NB4 (cell line): ENCODE results near the gene SCRN1.

ENCODE experiments used
- POLR2A ChIP-seq: IDR thresholded peaks from 2 replicates; pipeline ENCODE4 v1.6.1; 2011; ENCODE audit warnings: mild to moderate bottlenecking; ENCODE audit not compliant: insufficient read length; ENCODE audit errors: extremely low read depth
- TF ChIP-seq, protein P1 (sequence below): IDR thresholded peaks from one replicate; pipeline ENCODE4 v1.5.1; 2012; ENCODE audit warnings: low read depth, low read length
- TF ChIP-seq, protein P2 (sequence below): IDR thresholded peaks from 2 replicates; pipeline ENCODE4 v1.6.1; 2011; ENCODE audit warnings: low read depth, low read length

DNA sequence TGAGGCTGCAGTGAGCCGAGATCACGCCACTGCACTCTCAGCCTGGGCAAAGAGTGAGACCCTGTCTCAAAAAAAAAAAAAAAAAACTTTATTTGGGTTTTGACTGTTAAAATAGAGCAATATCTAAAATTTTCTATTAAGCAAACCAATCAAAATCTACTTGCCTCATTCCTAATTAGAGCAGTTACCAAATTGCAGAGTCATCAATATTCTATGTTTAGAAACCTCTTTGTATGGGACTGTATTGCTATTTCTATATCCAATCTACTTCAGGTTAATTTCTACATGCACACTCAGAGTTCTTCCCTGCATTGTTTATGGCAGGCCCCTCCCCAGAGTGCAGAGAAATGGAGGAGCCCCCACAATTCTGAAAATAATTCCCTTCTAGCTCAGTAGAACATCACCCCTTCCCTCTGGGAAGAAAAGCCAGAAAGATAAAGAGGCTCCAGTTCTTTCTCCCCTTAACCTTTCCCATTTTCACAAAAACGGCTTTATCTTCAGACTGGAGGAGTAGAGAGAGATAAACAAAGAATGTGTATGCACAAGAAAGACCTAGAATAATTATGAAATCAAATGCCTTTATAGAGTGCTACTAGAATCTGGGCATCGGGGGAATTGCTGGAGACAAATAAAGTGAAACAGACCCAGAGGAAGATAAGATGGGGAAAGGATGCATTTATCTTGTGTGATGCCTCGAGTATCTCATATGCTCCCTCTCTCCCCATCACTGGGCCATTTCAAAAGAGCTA, 17.9 kb downstream of the SCRN1 start:
- TF ChIP-seq, protein P1, sequence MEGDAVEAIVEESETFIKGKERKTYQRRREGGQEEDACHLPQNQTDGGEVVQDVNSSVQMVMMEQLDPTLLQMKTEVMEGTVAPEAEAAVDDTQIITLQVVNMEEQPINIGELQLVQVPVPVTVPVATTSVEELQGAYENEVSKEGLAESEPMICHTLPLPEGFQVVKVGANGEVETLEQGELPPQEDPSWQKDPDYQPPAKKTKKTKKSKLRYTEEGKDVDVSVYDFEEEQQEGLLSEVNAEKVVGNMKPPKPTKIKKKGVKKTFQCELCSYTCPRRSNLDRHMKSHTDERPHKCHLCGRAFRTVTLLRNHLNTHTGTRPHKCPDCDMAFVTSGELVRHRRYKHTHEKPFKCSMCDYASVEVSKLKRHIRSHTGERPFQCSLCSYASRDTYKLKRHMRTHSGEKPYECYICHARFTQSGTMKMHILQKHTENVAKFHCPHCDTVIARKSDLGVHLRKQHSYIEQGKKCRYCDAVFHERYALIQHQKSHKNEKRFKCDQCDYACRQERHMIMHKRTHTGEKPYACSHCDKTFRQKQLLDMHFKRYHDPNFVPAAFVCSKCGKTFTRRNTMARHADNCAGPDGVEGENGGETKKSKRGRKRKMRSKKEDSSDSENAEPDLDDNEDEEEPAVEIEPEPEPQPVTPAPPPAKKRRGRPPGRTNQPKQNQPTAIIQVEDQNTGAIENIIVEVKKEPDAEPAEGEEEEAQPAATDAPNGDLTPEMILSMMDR = no peak
- TF ChIP-seq POLR2A = no peak
- TF ChIP-seq, protein P2, sequence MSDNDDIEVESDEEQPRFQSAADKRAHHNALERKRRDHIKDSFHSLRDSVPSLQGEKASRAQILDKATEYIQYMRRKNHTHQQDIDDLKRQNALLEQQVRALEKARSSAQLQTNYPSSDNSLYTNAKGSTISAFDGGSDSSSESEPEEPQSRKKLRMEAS = no peak
